ENCODE data around the gene KLHL6. TPM values are rescaled to one million over a fixed set of nuclear protein-coding genes. Genes with fewer than 3 reads are reported as not detected.
A peak's percentile ranks its signal among the peaks of the same experiment; 100 is the strongest.

Gene KLHL6
- total and polyA plus RNA-seq, 4 experiments from 2014 or later: 8.4 to 56.1 (median 39.5) TPM

DNA sequence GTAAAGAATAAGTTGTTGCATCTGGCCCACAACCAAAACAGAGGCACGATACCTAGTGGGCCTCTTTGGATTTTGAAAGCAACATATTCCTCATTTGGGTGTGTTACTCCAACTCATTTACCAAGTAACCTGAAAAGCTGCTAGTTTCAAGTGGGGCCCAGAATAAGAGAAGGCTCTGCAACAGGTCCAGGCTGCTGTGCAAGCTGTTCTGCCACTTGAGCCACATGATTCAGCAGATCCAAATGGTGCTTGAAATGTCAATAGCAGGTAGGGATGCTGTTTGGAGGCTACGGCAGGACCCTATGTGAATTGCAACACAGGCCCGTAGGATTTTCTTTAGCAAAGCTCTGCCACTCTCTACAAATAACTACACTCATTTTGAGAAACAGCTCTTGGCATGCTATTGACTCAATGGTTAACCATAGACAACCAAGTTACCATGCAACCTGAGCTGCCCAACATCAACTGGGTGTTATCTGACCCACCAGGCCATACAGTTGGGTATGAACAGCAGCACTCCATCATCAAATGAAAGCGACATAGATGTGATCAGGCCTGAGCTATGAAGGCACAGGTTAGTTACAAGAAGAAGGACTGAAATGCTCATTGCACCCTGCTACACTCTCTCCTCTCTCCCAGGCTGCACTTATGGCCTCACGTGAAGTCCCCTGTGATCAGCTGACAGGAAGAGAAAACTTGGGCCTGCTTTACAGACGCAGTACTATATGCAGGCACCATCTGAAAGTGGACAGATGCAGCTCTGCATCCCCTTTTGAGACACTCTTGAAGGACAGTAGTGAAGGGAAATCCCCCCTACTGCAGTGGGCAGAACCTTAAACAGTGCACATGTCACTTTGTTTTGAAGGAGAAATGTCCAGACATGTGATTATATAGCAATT is 117.6 kb downstream of the KLHL6 start:
- no peaks in the 10 kb centered on the region for H3K27me3 Mint-ChIP-seq

More for the DNA sequence above, 117.6 kb downstream of the KLHL6 start:
- Mint-ChIP-seq H3K36me3 (no peaks in the 10 kb centered on the region), H3K9me3 (peaks cover 0 to 8% (median 4%) of the 10 kb centered on the region in 8 donors), H3K27ac (peak overlapping the region in 1 of 7 donors; percentile 47), H3K4me3 (no peak overlapping the region), H3K4me1 (peaks cover 6 to 26% (median 10%) of the 10 kb centered on the region in 4 donors)
- ChIA-PET POLR2A (ENCODE audit: partially characterized antibody) (interaction anchor here (1.7 to 2.7 kb wide), 2 partner anchors 9 to 10 kb away, joined by 5 to 16 read pairs; partner anchors contain the start of gene MCF2L2), CTCF (ENCODE audit: partially characterized antibody) (no interaction called here)
- DNase-seq: no peak
- no peaks in the 10 kb centered on the region for H3K9me3 ChIP-seq (ENCODE audit: control insufficient read depth in 1 of 2, low read length in 2 of 2)
- H3K27me3 ChIP-seq (ENCODE audit: insufficient read depth, low read length): no peaks in the 10 kb centered on the region
- H3K4me1 ChIP-seq (ENCODE audit: insufficient read depth, low read length): peaks cover 20% of the 10 kb centered on the region
- H3K4me3 ChIP-seq (ENCODE audit: low read length in 2 of 2): no peak overlapping the region
- intact Hi-C loops (cut with micrococcal nuclease): no loop called here
- no peak overlapping the region for H3K27ac ChIP-seq (ENCODE audit: low read depth, low read length)
- no peaks in the 10 kb centered on the region for H3K36me3 ChIP-seq (ENCODE audit: insufficient read depth, low read length)

Other genes starting within 250 kb of the KLHL6 start
- 1 to 10 TPM; 6.5 to 7.3 TPM for gene MCF2L2, start 127.1 kb downstream of the KLHL6 start, total RNA-seq
- gene MCF2L2, start 127.1 kb downstream of the KLHL6 start, polyA plus RNA-seq: 1 to 10 TPM in 1 of 2 donors, under 1 TPM in 1; 0.37 to 3.7 TPM
- gene KLHL24, start 79.9 kb upstream of the KLHL6 start, total RNA-seq: 100 to 1,000 TPM; 107 to 108 TPM
- 10 to 100 TPM; 38.9 to 43.4 TPM for gene KLHL24, start 79.9 kb upstream of the KLHL6 start, polyA plus RNA-seq
- 10 to 100 TPM; 25.6 to 26.9 TPM for gene YEATS2, start 142.1 kb upstream of the KLHL6 start, total RNA-seq
- gene YEATS2, start 142.1 kb upstream of the KLHL6 start, polyA plus RNA-seq: 1 to 10 TPM; 1.6 to 7.5 TPM